Prostate gland (tissue), 2 donors: Measurements from ENCODE around the gene AKT1S1.

ENCODE experiments used
- CTCF ChIP-seq, 4 experiments: fragments of 200-600 bp in 2 of 4; fragments of 450-650 bp in 2 of 4; sonication (generic) in 2 of 4; IDR thresholded peaks; 1 replicate in 3 of 4; 2 replicates in 1 of 4; pipeline ENCODE4 v1.5.1; 2016 to 2019; ENCODE audit warnings: antibody characterized with exemption in 4 of 4, mild to moderate bottlenecking in 2 of 4, moderate library complexity in 2 of 4
- POLR2A ChIP-seq: fragments of 450-650 bp; IDR thresholded peaks from one replicate; pipeline ENCODE4 v1.6.1; 2016; ENCODE audit warnings: antibody characterized with exemption, mild to moderate bottlenecking
- POLR2AphosphoS5 ChIP-seq: sonication (generic); formaldehyde crosslinking; IDR thresholded peaks from one replicate; pipeline ENCODE4 v1.6.1; 2017; ENCODE audit warnings: antibody characterized with exemption

- TF ChIP-seq CTCF (IDR thresholded peaks at IDR 0.05) (no peak), POLR2AphosphoS5 (no peak), POLR2A (no peak)
These were observed 27.0 kb downstream of the AKT1S1 start for GRCh38 chr19:49850221-49850486.
